GM12878 (cell line): ENCODE results near the gene MYO7B. TPM values are rescaled to one million over a fixed set of nuclear protein-coding genes. Genes with fewer than 3 reads are reported as not detected.

Source experiments
- MYC ChIP-seq: IDR thresholded peaks from 2 replicates; pipeline ENCODE4 v1.6.1; 2011; ENCODE audit warnings: mild to moderate bottlenecking, low read length, moderate library complexity, inconsistent platforms; ENCODE audit not compliant: insufficient read depth, insufficient replicate concordance, insufficient read length, severe bottlenecking
- ZBTB11 ChIP-seq: fragments of 450-650 bp; formaldehyde crosslinking; IDR thresholded peaks from 2 replicates; pipeline ENCODE4 v1.5.0; 2022; ENCODE audit warnings: mild to moderate bottlenecking, missing genetic modification characterization
- ZBTB40 ChIP-seq: fragments of 450-650 bp; IDR thresholded peaks from 2 replicates; pipeline ENCODE4 v1.6.1; 2016; ENCODE audit warnings: mild to moderate bottlenecking, moderate library complexity, borderline replicate concordance
- polyA plus RNA-seq, 11 experiments: library from polyadenylated mRNA; depleted of rRNA in 4 of 11; unstranded in 6 of 11; stranded (reverse) in 5 of 11; fragments of >200 nt; fragmentation: Nextera tagmentation in 4 of 11; fragmentation: Illumina TruSeq in 1 of 11; extraction: Ambion mirVana in 4 of 11; extraction: Trizol in 1 of 11; gene quantifications; 1 replicate in 1 of 11; 2 replicates in 10 of 11; pipeline versions ENCODE4 v1.2.1 to v1.2.3, GENCODE V29; 2011 to 2016; ENCODE audit warnings: inconsistent platforms in 2 of 11, missing spikeins in 2 of 11, low read depth in 1 of 11
- total RNA-seq, 4 experiments: library from RNA; depleted of rRNA in 3 of 4; stranded (reverse); fragments of >200 nt in 3 of 4; fragmentation: Illumina TruSeq in 1 of 4; extraction: Trizol in 1 of 4; gene quantifications; 2 replicates each; pipeline versions ENCODE4 v1.2.1 to v1.2.3, GENCODE V29; 2013 to 2021

MYO7B gene
- total and polyA plus RNA-seq, 10 of the 15 experiments (the other 5 are each of a cell fraction or from before 2014, with no cell fraction given), result 0.08 to 4.8 (median 1.2) TPM

GRCh38 chr2:127592761-127593227, 57.3 kb downstream of the MYO7B start (continued):
- TF ChIP-seq ZBTB40, result no peak
- TF ChIP-seq ZBTB11 (CRISPR knock-in tag), result no peak
- no peak for TF ChIP-seq MYC
